IPS-20b (cell line): ENCODE results near the gene MGLL.
"Not testable (repeated sequence)": the region's sequence is repeated elsewhere in the genome, so short reads cannot be mapped to it uniquely, and the experiment has no call there.

Experiments used
- H3K27ac ChIP-seq: one replicate; pipeline ENCODE4 v1.5.1; 2013; ENCODE audit warnings: low read length
- H3K27me3 ChIP-seq: 2 replicates; pipeline ENCODE4 v1.6.1; 2013; ENCODE audit warnings: mild to moderate bottlenecking, low read length, inconsistent platforms; ENCODE audit not compliant: insufficient read depth
- H3K36me3 ChIP-seq: 2 replicates; pipeline ENCODE4 v1.6.1; 2013; ENCODE audit warnings: low read depth, mild to moderate bottlenecking, inconsistent platforms, low read length, moderate library complexity; ENCODE audit not compliant: insufficient read depth
- H3K4me1 ChIP-seq: 2 replicates; pipeline ENCODE4 v1.6.1; 2013; ENCODE audit warnings: mild to moderate bottlenecking, control low read depth, inconsistent platforms, low read length, moderate library complexity; ENCODE audit not compliant: insufficient read depth
- H3K4me3 ChIP-seq: 2 replicates; pipeline ENCODE4 v1.5.1; 2013; ENCODE audit warnings: mild to moderate bottlenecking, low read length, inconsistent platforms
- H3K9ac ChIP-seq: 2 replicates; pipeline ENCODE4 v1.6.1; 2013; ENCODE audit warnings: low read depth, mild to moderate bottlenecking, inconsistent platforms, low read length, moderate library complexity
- H3K9me3 ChIP-seq: 2 replicates; pipeline ENCODE4 v1.6.1; 2013; ENCODE audit warnings: mild to moderate bottlenecking, low read depth, low read length, inconsistent platforms; ENCODE audit not compliant: insufficient read depth

The MGLL gene

GRCh38 chr3:127690106-127690505, 132.2 kb downstream of the MGLL start:
- H3K27me3 ChIP-seq: no peaks in the 10 kb centered on the region
- no peak overlapping the region for H3K27ac ChIP-seq
- H3K36me3 ChIP-seq: no peaks in the 10 kb centered on the region
- peaks cover 11% of the 10 kb centered on the region; the same call in 1 of the 2 replicates for H3K4me1 ChIP-seq
- H3K9me3 ChIP-seq: no peaks in the 10 kb centered on the region
- no peak overlapping the region for H3K4me3 ChIP-seq
- H3K9ac ChIP-seq: no peak overlapping the region

DNA sequence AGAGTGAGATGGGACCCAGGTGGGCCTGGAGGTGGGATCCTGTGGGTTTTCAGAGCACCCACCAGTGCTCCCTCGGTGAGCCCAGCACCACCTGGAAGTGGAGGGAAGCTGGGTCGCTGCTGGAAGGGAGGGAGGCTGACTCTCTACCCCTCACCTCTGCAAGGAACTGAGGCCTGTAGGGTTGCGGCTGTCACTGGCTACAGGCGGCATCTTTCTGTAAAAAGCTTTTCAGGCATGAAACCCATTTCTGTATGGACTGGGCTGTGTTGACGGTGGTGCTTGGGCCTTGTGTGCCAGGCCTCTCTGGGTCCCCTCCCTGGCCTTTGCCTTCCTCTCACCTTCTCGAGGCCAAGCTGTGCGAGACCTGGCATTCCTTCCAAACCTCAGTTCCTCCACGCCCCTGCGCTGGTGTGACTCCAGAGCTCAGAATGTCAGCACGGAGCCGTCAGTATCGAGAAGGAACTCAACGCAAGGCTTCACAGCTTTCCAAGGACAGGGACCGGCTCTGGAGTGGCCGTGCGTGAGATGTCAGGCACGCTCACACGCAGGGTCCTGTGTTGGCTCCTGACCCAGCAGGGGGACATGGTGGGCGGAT, 133.0 kb downstream of the MGLL start:
- H3K4me3 ChIP-seq: no peak overlapping the region
- peaks cover 11% of the 10 kb centered on the region; the same call in 1 of the 2 replicates for H3K4me1 ChIP-seq
- no peaks in the 10 kb centered on the region for H3K9me3 ChIP-seq
- no peaks in the 10 kb centered on the region for H3K36me3 ChIP-seq
- H3K9ac ChIP-seq: no peak overlapping the region
- H3K27me3 ChIP-seq: no peaks in the 10 kb centered on the region
- no peak overlapping the region for H3K27ac ChIP-seq

DNA sequence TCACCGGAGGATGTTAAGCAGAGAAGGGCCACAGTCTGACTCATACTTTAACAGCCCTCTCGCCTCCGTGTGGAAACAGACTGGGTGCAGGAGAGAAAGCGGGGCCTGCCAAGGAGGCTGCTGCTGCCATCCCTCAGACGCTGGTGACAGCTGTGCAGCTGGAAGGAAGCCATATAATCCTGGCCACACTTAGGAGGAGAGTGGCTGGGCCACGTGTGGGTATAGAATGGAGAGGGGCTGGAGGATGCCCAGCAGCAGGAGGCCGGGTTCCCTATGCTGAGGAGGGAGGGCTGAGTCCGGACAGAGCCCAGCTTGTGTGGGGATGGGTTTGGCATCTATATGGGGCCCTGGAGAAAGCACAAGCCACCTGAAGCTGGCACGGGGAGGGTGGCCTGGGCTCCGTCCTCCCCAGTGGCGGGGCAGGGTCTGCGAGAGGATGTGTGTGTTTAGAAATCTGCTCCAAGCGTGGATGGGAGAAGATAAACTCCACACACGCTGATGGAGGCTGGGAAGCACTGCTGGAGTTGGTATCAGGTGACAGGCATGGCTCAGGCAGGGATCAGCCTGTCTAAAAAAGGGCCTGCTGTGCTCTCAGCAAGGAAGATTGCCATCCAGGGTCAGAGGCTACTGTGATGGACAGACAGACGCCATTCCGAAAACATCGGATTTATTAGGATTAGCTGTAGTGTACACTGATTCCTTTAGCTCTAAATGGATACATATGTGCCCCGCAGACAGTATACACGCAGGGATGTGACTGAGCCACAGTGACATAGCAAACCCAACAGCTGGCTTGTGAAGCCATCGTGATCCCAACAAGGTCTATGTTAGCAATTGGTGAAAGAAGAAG, 133.7 kb downstream of the MGLL start:
- Histone ChIP-seq H3K36me3 (no peaks in the 10 kb centered on the region), H3K4me1 (peaks cover 11% of the 10 kb centered on the region; the same call in 1 of the 2 replicates), H3K27me3 (no peaks in the 10 kb centered on the region), H3K27ac (no peak overlapping the region), H3K9ac (no peak overlapping the region), H3K4me3 (no peak overlapping the region), H3K9me3 (no peaks in the 10 kb centered on the region)

- Histone ChIP-seq H3K27me3 (no peaks in the 10 kb centered on the region), H3K27ac (no peak overlapping the region), H3K4me3 (no peak overlapping the region), H3K9me3 (no peaks in the 10 kb centered on the region), H3K9ac (no peak overlapping the region), H3K36me3 (no peaks in the 10 kb centered on the region), H3K4me1 (peaks cover 11% of the 10 kb centered on the region)
Observed at GRCh38 chr3:127688022-127688415, 134.3 kb downstream of the MGLL start.

DNA sequence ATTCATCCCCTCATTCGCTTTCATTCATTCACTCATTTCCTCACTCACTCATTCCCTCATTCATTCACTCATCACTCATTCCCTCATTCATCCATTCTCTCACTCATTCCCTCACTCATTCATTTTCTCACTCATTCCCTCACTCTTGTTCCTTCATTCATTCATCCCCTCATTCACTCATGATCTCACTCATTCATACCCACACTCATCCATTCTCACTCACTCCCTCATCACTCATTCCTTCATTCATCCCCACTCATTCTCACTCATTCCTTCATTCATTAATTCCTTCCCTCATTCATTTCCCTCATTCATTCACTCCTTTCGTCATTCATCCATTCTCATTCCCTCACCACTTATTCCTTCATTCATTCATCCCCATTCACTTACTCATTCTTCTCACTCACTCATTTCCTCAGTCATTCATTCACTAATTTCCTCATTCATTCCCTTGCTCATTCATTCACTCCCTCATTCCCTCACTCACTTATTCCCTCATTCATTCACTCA, 135.0 kb downstream of the MGLL start:
- Histone ChIP-seq H3K27me3 (no peaks in the 10 kb centered on the region), H3K27ac (no peak overlapping the region), H3K9me3 (no peaks in the 10 kb centered on the region), H3K9ac (no peak overlapping the region), H3K4me3 (no peak overlapping the region), H3K4me1 (peaks cover 14% of the 10 kb centered on the region), H3K36me3 (no peaks in the 10 kb centered on the region)

- Histone ChIP-seq H3K9me3 (no peaks in the 10 kb centered on the region), H3K4me1 (peaks cover 14% of the 10 kb centered on the region)
Observed at GRCh38 chr3:127686512-127686894, 135.8 kb downstream of the MGLL start.

DNA sequence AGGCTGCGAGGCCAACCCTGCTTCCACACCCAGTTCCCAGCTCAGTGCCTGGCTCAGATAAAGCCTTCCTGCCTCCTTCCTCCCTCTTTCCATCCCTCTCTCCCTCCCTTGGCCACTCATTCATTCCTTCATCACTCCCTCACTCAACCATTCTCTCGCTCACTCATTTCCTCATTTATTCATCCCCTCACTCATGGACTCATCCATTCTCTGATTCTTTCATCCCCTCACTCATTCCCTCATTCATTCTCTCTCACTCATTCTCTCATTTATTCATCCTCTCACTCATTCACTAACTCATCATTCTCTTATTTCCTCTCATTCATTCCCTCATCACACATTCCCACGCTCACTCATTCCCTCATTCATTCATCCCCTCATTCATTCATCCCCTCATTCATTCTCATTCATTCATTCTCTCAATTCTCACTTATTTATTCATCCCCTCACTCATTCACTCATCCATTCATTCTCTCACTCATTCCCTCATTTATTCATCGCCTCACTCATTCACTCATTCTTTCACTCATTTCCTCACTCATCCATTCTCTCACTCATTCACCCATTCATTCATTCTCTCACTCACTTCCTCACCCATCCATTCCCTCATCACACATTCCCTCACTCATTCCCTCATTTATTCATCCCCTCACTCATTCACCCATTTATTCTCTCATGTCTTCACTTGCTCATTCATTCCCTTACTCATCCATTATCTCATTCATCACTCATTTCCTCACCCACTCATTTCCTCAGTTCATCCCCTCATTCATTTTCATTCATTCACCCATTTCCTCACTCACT, 136.4 kb downstream of the MGLL start:
- Histone ChIP-seq H3K36me3 (no peaks in the 10 kb centered on the region), H3K27ac (no peak overlapping the region), H3K4me1 (peaks cover 14% of the 10 kb centered on the region), H3K27me3 (no peaks in the 10 kb centered on the region), H3K9me3 (no peaks in the 10 kb centered on the region), H3K9ac (no peak overlapping the region), H3K4me3 (no peak overlapping the region)

More at GRCh38 chr3:127686512-127686894, 135.8 kb downstream of the MGLL start:
- H3K4me3 ChIP-seq: no peak overlapping the region
- H3K27me3 ChIP-seq: no peaks in the 10 kb centered on the region
- no peak overlapping the region for H3K9ac ChIP-seq
- no peaks in the 10 kb centered on the region for H3K36me3 ChIP-seq
- H3K27ac ChIP-seq: no peak overlapping the region

GRCh38 chr3:127684871-127685707, 137.2 kb downstream of the MGLL start:
- no peaks in the 10 kb centered on the region for H3K36me3 ChIP-seq

GRCh38 chr3:127682561-127682960, 139.8 kb downstream of the MGLL start:
- Histone ChIP-seq H3K4me3 (no peak overlapping the region), H3K9ac (no peak overlapping the region), H3K36me3 (no peaks in the 10 kb centered on the region), H3K27me3 (no peaks in the 10 kb centered on the region), H3K4me1 (peaks cover 3% of the 10 kb centered on the region), H3K9me3 (no peaks in the 10 kb centered on the region), H3K27ac (no peak overlapping the region)

More at GRCh38 chr3:127684871-127685707, 137.2 kb downstream of the MGLL start:
- Histone ChIP-seq H3K27me3 (no peaks in the 10 kb centered on the region), H3K4me3 (no peak overlapping the region), H3K27ac (no peak overlapping the region), H3K9ac (no peak overlapping the region), H3K4me1 (peaks cover 10% of the 10 kb centered on the region), H3K9me3 (no peaks in the 10 kb centered on the region)

DNA sequence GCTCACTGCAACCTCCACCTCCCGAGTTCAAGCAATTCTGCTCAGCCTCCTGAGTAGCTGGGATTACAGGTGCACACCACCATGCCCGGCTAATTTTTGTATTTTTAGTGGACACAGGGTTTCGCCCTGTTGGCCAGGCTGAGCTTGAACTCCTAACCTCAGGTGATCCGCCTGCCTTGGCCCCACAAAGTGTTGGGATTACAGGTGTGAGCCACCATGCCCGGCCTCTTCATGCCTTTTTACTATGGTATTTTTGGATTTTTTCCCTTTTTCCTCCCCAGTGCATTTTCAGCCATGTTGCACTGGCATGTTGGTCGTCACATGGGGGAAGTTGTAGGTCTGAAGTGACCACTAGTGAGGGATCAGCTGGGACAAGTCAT, 140.2 kb downstream of the MGLL start:
- not testable (repeated sequence) for H3K9ac ChIP-seq, H3K4me3 ChIP-seq, H3K27me3 ChIP-seq, H3K36me3 ChIP-seq, H3K27ac ChIP-seq, H3K4me1 ChIP-seq, H3K9me3 ChIP-seq

- Histone ChIP-seq H3K4me3 (no peak overlapping the region), H3K4me1 (peaks cover 3% of the 10 kb centered on the region), H3K36me3 (no peaks in the 10 kb centered on the region), H3K27ac (no peak overlapping the region), H3K9ac (no peak overlapping the region), H3K27me3 (no peaks in the 10 kb centered on the region), H3K9me3 (no peaks in the 10 kb centered on the region)
Observed at GRCh38 chr3:127680798-127681221, 141.5 kb downstream of the MGLL start.
